Thyroid gland (tissue), 4 donors: Measurements from ENCODE around the gene RFTN1. TPM values are rescaled to one million over a fixed set of nuclear protein-coding genes. Genes with fewer than 3 reads are reported as not detected.

Source experiments
- DNase-seq, 2 donors: peaks; one replicate each; pipeline ENCODE4 v3.0.0-alpha.2; 2019
- H3K27ac ChIP-seq, 3 donors: fragments of 200-600 bp; sonication (generic); 1 replicate in 2 of 3; 2 replicates in 1 of 3; pipeline ENCODE4 v1.5.1; 2016 to 2019; ENCODE audit warnings: mild to moderate bottlenecking in 1 of 3, moderate library complexity in 1 of 3
- H3K27me3 ChIP-seq: fragments of 200-600 bp; sonication (generic); one replicate; pipeline ENCODE4 v1.5.1; 2019
- H3K36me3 ChIP-seq, 2 donors: fragments of 200-600 bp; sonication (generic); one replicate each; pipeline ENCODE4 v1.5.1; 2016 to 2019
- H3K4me1 ChIP-seq, 2 donors: fragments of 200-600 bp; sonication (generic); one replicate each; pipeline ENCODE4 v1.5.1; 2017 to 2019
- H3K4me3 ChIP-seq, 3 donors: fragments of 200-600 bp; sonication (generic); replicated peaks in 1 of 3; 1 replicate in 2 of 3; 2 replicates in 1 of 3; pipeline ENCODE4 v1.5.1; 2016; ENCODE audit warnings: mild to moderate bottlenecking in 1 of 3
- H3K9me3 ChIP-seq: fragments of 200-600 bp; sonication (generic); one replicate; pipeline ENCODE4 v1.5.1; 2017
- CTCF ChIP-seq, 6 experiments: fragments of 200-600 bp in 3 of 6; fragments of 450-650 bp in 3 of 6; sonication (generic) in 3 of 6; IDR thresholded peaks; one replicate each; pipeline ENCODE4 v1.5.1; 2016 to 2019; ENCODE audit warnings: antibody characterized with exemption in 6 of 6, mild to moderate bottlenecking in 2 of 6, inconsistent platforms in 1 of 6, moderate library complexity in 1 of 6
- POLR2A ChIP-seq, 2 donors: fragments of 450-650 bp; IDR thresholded peaks; one replicate each; pipeline ENCODE4 v1.6.1; 2017; ENCODE audit warnings: antibody characterized with exemption in 2 of 2, mild to moderate bottlenecking in 2 of 2, moderate library complexity in 1 of 2
- WGBS, 2 donors: methylation state at CpG; one replicate each; pipeline ENCODE4 v1.1.5; 2017; 5-methylcytosine and 5-hydroxymethylcytosine counted together
- intact Hi-C: fragments of 100-400 bp; cut with DNase I; formaldehyde crosslinking; loops from one replicate; pipeline ENCODE4 v1.15.1; 2023
- total RNA-seq, 4 donors: library from RNA; depleted of rRNA; stranded (reverse); fragments of >200 nt; gene quantifications; one replicate each; pipeline ENCODE4 v1.2.3, GENCODE V29; 2016

RFTN1 gene
- total RNA-seq, 4 donors from 2014 or later, result 110 to 239 (median 153) TPM

GRCh38 chr3:16442730-16443129 is 70.8 kb downstream of the RFTN1 start:
- H3K9me3 ChIP-seq, result no peaks in the 10 kb centered on the region
- DNase-seq, result no peak
- H3K36me3 ChIP-seq, result no peaks in the 10 kb centered on the region
- no peaks in the 10 kb centered on the region for H3K27me3 ChIP-seq
- H3K4me3 ChIP-seq, result no peak overlapping the region
- TF ChIP-seq CTCF (IDR thresholded peaks at IDR 0.05) (no peak), POLR2A (IDR thresholded peaks at IDR 0.05) (no peak)
- peaks cover 37 to 40% of the 10 kb centered on the region in 2 donors for H3K4me1 ChIP-seq
- H3K27ac ChIP-seq, result no peak overlapping the region
- intact Hi-C loops, result no loop called here
- WGBS, 2 donors, result 98 to 99% methylated on average over 1 of the region's 1 CpG

- DNase-seq, result no peak
- Histone ChIP-seq H3K27ac (peak overlapping the region in 2 of 3 donors; percentile 15 to 74), H3K4me3 (no peak overlapping the region), H3K4me1 (peaks cover 32 to 39% of the 10 kb centered on the region in 2 donors), H3K27me3 (no peaks in the 10 kb centered on the region), H3K9me3 (no peaks in the 10 kb centered on the region), H3K36me3 (no peaks in the 10 kb centered on the region)
- TF ChIP-seq CTCF (IDR thresholded peaks at IDR 0.05) (no peak), POLR2A (IDR thresholded peaks at IDR 0.05) (no peak)
- 52 to 59% methylated on average over 5 of the region's 5 CpGs for WGBS, 2 donors
- intact Hi-C loops, result no loop called here
Observed at GRCh38 chr3:16441371-16441875, 72.1 kb downstream of the RFTN1 start.

GRCh38 chr3:16439848-16440708 is 73.4 kb downstream of the RFTN1 start:
- H3K4me1 ChIP-seq, result peaks cover 32 to 39% of the 10 kb centered on the region in 2 donors
- 88 to 89% methylated on average over 13 of the region's 13 CpGs for WGBS, 2 donors
- no peaks in the 10 kb centered on the region for H3K9me3 ChIP-seq
- TF ChIP-seq CTCF (IDR thresholded peaks at IDR 0.05) (no peak), POLR2A (IDR thresholded peaks at IDR 0.05) (no peak)
- H3K36me3 ChIP-seq, result no peaks in the 10 kb centered on the region
- peak overlapping the region; percentile 28 to 74 (median 70) for H3K27ac ChIP-seq
- intact Hi-C loops, result no loop called here
- no peak overlapping the region for H3K4me3 ChIP-seq
- H3K27me3 ChIP-seq, result no peaks in the 10 kb centered on the region
- no peak for DNase-seq

GRCh38 chr3:16439163-16439847 is 74.2 kb downstream of the RFTN1 start:
- Histone ChIP-seq H3K9me3 (no peaks in the 10 kb centered on the region), H3K27ac (peak overlapping the region; percentile 52 to 74 (median 70)), H3K36me3 (no peaks in the 10 kb centered on the region), H3K4me1 (peaks cover 32 to 39% of the 10 kb centered on the region in 2 donors), H3K4me3 (no peak overlapping the region), H3K27me3 (no peaks in the 10 kb centered on the region)
- TF ChIP-seq POLR2A (IDR thresholded peaks at IDR 0.05) (no peak), CTCF (IDR thresholded peaks at IDR 0.05) (no peak)
- no peak for DNase-seq
- intact Hi-C loops, result no loop called here
- 69% methylated on average over 4 of the region's 4 CpGs for WGBS, 2 donors
